Lung (tissue), 12 donors: ENCODE data around the gene VPS13C. TPM values are rescaled to one million over a fixed set of nuclear protein-coding genes. Genes with fewer than 3 reads are reported as not detected.

Source experiments
- ATAC-seq: fragments of 200-7000 bp; cut with Tn5 transposase; one replicate; pipeline ENCODE4 v1.9.1; 2020; ENCODE audit warnings: moderate number of reproducible peaks; ENCODE audit not compliant: insufficient read depth, low FRiP score
- DNase-seq, 3 donors: peaks; one replicate each; pipeline ENCODE4 v3.0.0-alpha.2; 2013 to 2017
- H3K27ac ChIP-seq, 2 donors: one replicate each; pipeline ENCODE4 v1.5.1; 2013; ENCODE audit warnings: mild to moderate bottlenecking in 2 of 2, moderate library complexity in 2 of 2, control low read depth in 1 of 2, inconsistent platforms in 1 of 2, low read depth in 1 of 2, low read length in 1 of 2
- H3K27me3 ChIP-seq, 3 donors: one replicate each; pipeline ENCODE4 v1.5.1; 2013; ENCODE audit warnings: low read length in 2 of 3; ENCODE audit not compliant: control insufficient read depth in 3 of 3, insufficient read depth in 3 of 3
- H3K36me3 ChIP-seq, 4 donors: one replicate each; pipeline ENCODE4 v1.5.1; 2013; ENCODE audit warnings: low read length in 4 of 4, mild to moderate bottlenecking in 1 of 4, moderate library complexity in 1 of 4; ENCODE audit not compliant: control insufficient read depth in 4 of 4, insufficient read depth in 4 of 4
- H3K4me1 ChIP-seq, 5 donors: one replicate each; pipeline ENCODE4 v1.5.1; 2013; ENCODE audit warnings: low read length in 5 of 5, mild to moderate bottlenecking in 2 of 5, moderate library complexity in 1 of 5; ENCODE audit not compliant: control insufficient read depth in 5 of 5, insufficient read depth in 5 of 5
- H3K4me3 ChIP-seq: one replicate; pipeline ENCODE4 v1.5.1; 2013; ENCODE audit warnings: mild to moderate bottlenecking, control low read depth, moderate library complexity
- H3K9ac ChIP-seq, 2 donors: one replicate each; pipeline ENCODE4 v1.5.1; 2013; ENCODE audit warnings: low read length in 2 of 2, control low read depth in 1 of 2; ENCODE audit not compliant: insufficient read depth in 1 of 2
- H3K9me3 ChIP-seq, 4 donors: one replicate each; pipeline ENCODE4 v1.5.1; 2013; ENCODE audit warnings: low read length in 3 of 4, mild to moderate bottlenecking in 1 of 4, moderate library complexity in 1 of 4; ENCODE audit not compliant: control insufficient read depth in 4 of 4, insufficient read depth in 3 of 4
- WGBS, 2 donors: extraction: QIAGEN DNeasy Blood & Tissue Kit; methylation state at CpG; one replicate each; pipeline ENCODE4 v1.1.7; 2013; 5-methylcytosine and 5-hydroxymethylcytosine counted together
- polyA plus RNA-seq, 2 donors: library from polyadenylated mRNA; stranded (reverse); fragments of 200-250 nt; gene quantifications; one replicate each; pipeline ENCODE4 v1.2.1, GENCODE V29; 2013
- total RNA-seq, 2 donors: library from RNA; depleted of rRNA in 1 of 2; stranded (reverse); fragments of >200 nt in 1 of 2; gene quantifications; one replicate each; pipeline ENCODE4 v1.2.1, GENCODE V29; 2014 to 2021
- TF ChIP-seq, protein P1 (sequence below): IDR thresholded peaks from 2 replicates; pipeline ENCODE4 v1.5.1; 2012; ENCODE audit warnings: mild to moderate bottlenecking; ENCODE audit errors: control extremely low read depth, extremely low read depth
- donor health status: control.
- donor health status: control.
- donor health status: Bipolar disorder and iron deficiency.
- donor health status: healthy.
- donor health status: DM: yes; HTN: yes; CAD: no.

Gene VPS13C
- total and polyA plus RNA-seq, 4 donors = 16.8 to 196 (median 53.3) TPM

GRCh38 chr15:61840090-61840489, 220.2 kb downstream of the VPS13C start:
- WGBS, 2 donors = 78 to 84% methylated on average over 12 of the region's 12 CpGs
- Histone ChIP-seq H3K4me3 (no peak overlapping the region), H3K9ac (no peak overlapping the region), H3K4me1 (no peaks in the 10 kb centered on the region), H3K27me3 (no peaks in the 10 kb centered on the region), H3K36me3 (no peaks in the 10 kb centered on the region), H3K9me3 (peaks cover 0 to 2% (median 0%) of the 10 kb centered on the region in 4 donors), H3K27ac (no peak overlapping the region)
- TF ChIP-seq, protein P1, sequence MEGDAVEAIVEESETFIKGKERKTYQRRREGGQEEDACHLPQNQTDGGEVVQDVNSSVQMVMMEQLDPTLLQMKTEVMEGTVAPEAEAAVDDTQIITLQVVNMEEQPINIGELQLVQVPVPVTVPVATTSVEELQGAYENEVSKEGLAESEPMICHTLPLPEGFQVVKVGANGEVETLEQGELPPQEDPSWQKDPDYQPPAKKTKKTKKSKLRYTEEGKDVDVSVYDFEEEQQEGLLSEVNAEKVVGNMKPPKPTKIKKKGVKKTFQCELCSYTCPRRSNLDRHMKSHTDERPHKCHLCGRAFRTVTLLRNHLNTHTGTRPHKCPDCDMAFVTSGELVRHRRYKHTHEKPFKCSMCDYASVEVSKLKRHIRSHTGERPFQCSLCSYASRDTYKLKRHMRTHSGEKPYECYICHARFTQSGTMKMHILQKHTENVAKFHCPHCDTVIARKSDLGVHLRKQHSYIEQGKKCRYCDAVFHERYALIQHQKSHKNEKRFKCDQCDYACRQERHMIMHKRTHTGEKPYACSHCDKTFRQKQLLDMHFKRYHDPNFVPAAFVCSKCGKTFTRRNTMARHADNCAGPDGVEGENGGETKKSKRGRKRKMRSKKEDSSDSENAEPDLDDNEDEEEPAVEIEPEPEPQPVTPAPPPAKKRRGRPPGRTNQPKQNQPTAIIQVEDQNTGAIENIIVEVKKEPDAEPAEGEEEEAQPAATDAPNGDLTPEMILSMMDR = no peak
- ATAC-seq (no peak), DNase-seq (no peak)

- DNase-seq (no peak), ATAC-seq (no peak)
- 84 to 90% methylated on average over 8 of the region's 8 CpGs for WGBS, 2 donors
- Histone ChIP-seq H3K4me3 (no peak overlapping the region), H3K27me3 (peaks cover 0 to 3% (median 0%) of the 10 kb centered on the region in 3 donors), H3K36me3 (no peaks in the 10 kb centered on the region), H3K4me1 (no peaks in the 10 kb centered on the region), H3K9me3 (peaks cover 0 to 2% (median 0%) of the 10 kb centered on the region in 4 donors), H3K27ac (no peak overlapping the region), H3K9ac (no peak overlapping the region)
- TF ChIP-seq, protein P1 = no peak
These were observed 220.7 kb downstream of the VPS13C start for GRCh38 chr15:61839546-61839945.

DNA sequence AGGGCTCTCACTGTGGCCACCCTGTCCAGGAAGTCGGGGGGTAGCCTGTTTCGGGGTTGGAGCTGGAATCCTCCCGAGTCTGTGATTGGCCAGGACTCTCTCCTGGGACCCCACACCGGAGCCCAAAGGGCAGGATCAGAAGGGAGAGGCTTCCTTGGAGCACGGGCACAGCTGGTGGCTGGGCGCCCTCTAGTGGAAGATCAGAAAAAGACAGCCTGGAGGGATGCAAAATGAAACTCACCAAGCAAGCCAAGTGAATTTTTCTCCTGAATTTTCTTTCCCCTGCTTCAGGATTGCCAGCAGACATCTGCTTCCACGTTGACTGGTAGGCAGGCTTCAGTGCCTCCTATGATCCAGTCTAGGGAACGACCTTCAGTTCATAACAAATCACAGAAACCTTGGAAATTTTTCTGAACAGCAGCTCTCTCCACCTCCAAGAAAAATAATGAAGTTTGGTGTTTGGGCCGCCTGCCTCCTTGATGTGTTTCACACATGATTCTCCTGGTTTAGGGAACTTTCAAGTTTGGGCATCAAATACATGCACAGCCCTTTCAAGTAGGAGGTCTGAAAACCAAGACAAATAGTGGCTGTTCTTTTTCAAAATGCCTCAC, 224.6 kb downstream of the VPS13C start:
- Histone ChIP-seq H3K4me1 (no peaks in the 10 kb centered on the region), H3K9me3 (no peaks in the 10 kb centered on the region), H3K36me3 (no peaks in the 10 kb centered on the region), H3K27me3 (peaks cover 0 to 3% (median 0%) of the 10 kb centered on the region in 3 donors), H3K27ac (no peak overlapping the region), H3K4me3 (no peak overlapping the region), H3K9ac (peak overlapping the region in 1 of 2 donors; percentile 18)
- WGBS, 2 donors = 11 to 12% methylated on average over 9 of the region's 9 CpGs
- ATAC-seq (peak; percentile 70), DNase-seq (peak; percentile 74 to 77 (median 77))
- TF ChIP-seq, protein P1 = peak; percentile 74

- 83 to 89% methylated on average over 9 of the region's 9 CpGs for WGBS, 2 donors
- ATAC-seq (no peak), DNase-seq (no peak)
- H3K9ac ChIP-seq = no peak overlapping the region
- no peak overlapping the region for H3K27ac ChIP-seq
- TF ChIP-seq, protein P1 = no peak
- H3K4me3 ChIP-seq = no peak overlapping the region
- no peaks in the 10 kb centered on the region for H3K36me3 ChIP-seq
- H3K9me3 ChIP-seq = no peaks in the 10 kb centered on the region
- no peaks in the 10 kb centered on the region for H3K4me1 ChIP-seq
- H3K27me3 ChIP-seq = peaks cover 0 to 3% (median 0%) of the 10 kb centered on the region in 3 donors
These were observed 225.2 kb downstream of the VPS13C start for GRCh38 chr15:61835029-61835428.
